ENCODE data around the gene PCSK2.

PCSK2 gene

GRCh38 chr20:17273717-17274116 lies 46.9 kb downstream of the PCSK2 start:
- no peak for DNase-seq

GRCh38 chr20:17276101-17276500 lies 49.3 kb downstream of the PCSK2 start:
- DNase-seq = no peak

- no peak for DNase-seq
These were observed 54.6 kb downstream of the PCSK2 start for GRCh38 chr20:17281478-17281877.

- no peak for DNase-seq
These were observed 55.7 kb downstream of the PCSK2 start for GRCh38 chr20:17282501-17282900.

GRCh38 chr20:17287503-17287902 lies 60.7 kb downstream of the PCSK2 start:
- no peak for DNase-seq

GRCh38 chr20:17287998-17288397 lies 61.2 kb downstream of the PCSK2 start:
- no peak for DNase-seq

- no peak for DNase-seq
These were observed 68.4 kb downstream of the PCSK2 start for GRCh38 chr20:17295151-17295726.

- DNase-seq = no peak
These were observed 69.2 kb downstream of the PCSK2 start for GRCh38 chr20:17295991-17296390.

GRCh38 chr20:17298171-17298570 lies 71.3 kb downstream of the PCSK2 start:
- DNase-seq = no peak

GRCh38 chr20:17298751-17299150 lies 71.9 kb downstream of the PCSK2 start:
- no peak for DNase-seq

GRCh38 chr20:17300113-17300512 lies 73.3 kb downstream of the PCSK2 start:
- no peak for DNase-seq

- no peak for DNase-seq
These were observed 77.9 kb downstream of the PCSK2 start for GRCh38 chr20:17304774-17305173.

- no peak for DNase-seq
These were observed 79.6 kb downstream of the PCSK2 start for GRCh38 chr20:17306427-17306826.

GRCh38 chr20:17314264-17314663 lies 87.4 kb downstream of the PCSK2 start:
- no peak for DNase-seq

- DNase-seq = no peak
These were observed 88.8 kb downstream of the PCSK2 start for GRCh38 chr20:17315407-17316231.

GRCh38 chr20:17316316-17317038 lies 89.6 kb downstream of the PCSK2 start:
- DNase-seq = no peak

- no peak for DNase-seq
These were observed 90.5 kb downstream of the PCSK2 start for GRCh38 chr20:17317341-17317740.

- DNase-seq = no peak
These were observed 93.6 kb downstream of the PCSK2 start for GRCh38 chr20:17320456-17320855.

GRCh38 chr20:17326096-17326495 lies 99.3 kb downstream of the PCSK2 start:
- DNase-seq = no peak

- DNase-seq = no peak
These were observed 100.6 kb downstream of the PCSK2 start for GRCh38 chr20:17327185-17328148.

GRCh38 chr20:17334932-17335331 lies 108.1 kb downstream of the PCSK2 start:
- DNase-seq = no peak

GRCh38 chr20:17339000-17339399 lies 112.2 kb downstream of the PCSK2 start:
- DNase-seq = no peak

GRCh38 chr20:17343091-17343490 lies 116.3 kb downstream of the PCSK2 start:
- DNase-seq = no peak

Data from femur (tissue), 1 donor.